Liver (tissue), 3 donors: Measurements from ENCODE around the gene MRC1.

Experiments used
- CTCF ChIP-seq: fragments of 150-350 bp; IDR thresholded peaks from 2 replicates; pipeline ENCODE4 v1.5.1; 2017; ENCODE audit warnings: improper control_type of control experiment, low read depth, low read length; ENCODE audit not compliant: missing input control
- HNF4A ChIP-seq, 2 donors: conservative IDR thresholded peaks; 2 replicates each; pipeline ENCODE4 v1.6.1; 2016; ENCODE audit warnings: antibody characterized with exemption in 2 of 2, mild to moderate bottlenecking in 2 of 2
- NR2F2 ChIP-seq: IDR thresholded peaks from 2 replicates; pipeline ENCODE4 v1.6.1; 2016; ENCODE audit warnings: antibody characterized with exemption
- RAD21 ChIP-seq, 2 donors: IDR thresholded peaks; 2 replicates each; pipeline ENCODE4 v1.6.1; 2016; ENCODE audit warnings: antibody characterized with exemption in 2 of 2, mild to moderate bottlenecking in 2 of 2
- REST ChIP-seq: IDR thresholded peaks from 2 replicates; pipeline ENCODE4 v1.6.1; 2016; ENCODE audit warnings: antibody characterized with exemption, mild to moderate bottlenecking
- SP1 ChIP-seq: IDR thresholded peaks from 2 replicates; pipeline ENCODE4 v1.6.1; 2018; ENCODE audit warnings: antibody characterized with exemption, mild to moderate bottlenecking
- TAF1 ChIP-seq: conservative IDR thresholded peaks from 2 replicates; pipeline ENCODE4 v1.6.1; 2016; ENCODE audit warnings: antibody characterized with exemption, mild to moderate bottlenecking
- donor health status: healthy.
- donor health status: healthy.

- TF ChIP-seq CTCF (no peak), SP1 (no peak), RAD21 (IDR thresholded peaks at IDR 0.05) (no peak), NR2F2 (no peak), HNF4A (conservative IDR thresholded peaks at IDR 0.05) (no peak), TAF1 (no peak), REST (no peak)
These were observed 50.5 kb downstream of the MRC1 start for GRCh38 chr10:17859492-17860156.
